Fibroblast of villous mesenchyme (primary cell): ENCODE results near the gene GDF7. TPM values are rescaled to one million over a fixed set of nuclear protein-coding genes. Genes with fewer than 3 reads are reported as not detected.

ENCODE experiments used
- DNase-seq: peaks from one replicate; pipeline ENCODE4 v3.0.0-alpha.2; 2010; ENCODE audit warnings: low read depth
- H3K4me3 ChIP-seq: 2 replicates; pipeline ENCODE4 v1.5.1; 2011; ENCODE audit warnings: low read depth, mild to moderate bottlenecking, low read length
- CTCF ChIP-seq: IDR thresholded peaks from 2 replicates; pipeline ENCODE4 v1.5.1; 2012; ENCODE audit warnings: low read depth, mild to moderate bottlenecking, low read length; ENCODE audit not compliant: insufficient read depth
- total RNA-seq: library from RNA; depleted of rRNA; stranded (reverse); fragments of >200 nt; gene quantifications from 2 replicates; pipeline ENCODE4 v1.2.3, GENCODE V29; 2012

The GDF7 gene
- total RNA-seq, 1 donor, result 12.1 TPM

DNA sequence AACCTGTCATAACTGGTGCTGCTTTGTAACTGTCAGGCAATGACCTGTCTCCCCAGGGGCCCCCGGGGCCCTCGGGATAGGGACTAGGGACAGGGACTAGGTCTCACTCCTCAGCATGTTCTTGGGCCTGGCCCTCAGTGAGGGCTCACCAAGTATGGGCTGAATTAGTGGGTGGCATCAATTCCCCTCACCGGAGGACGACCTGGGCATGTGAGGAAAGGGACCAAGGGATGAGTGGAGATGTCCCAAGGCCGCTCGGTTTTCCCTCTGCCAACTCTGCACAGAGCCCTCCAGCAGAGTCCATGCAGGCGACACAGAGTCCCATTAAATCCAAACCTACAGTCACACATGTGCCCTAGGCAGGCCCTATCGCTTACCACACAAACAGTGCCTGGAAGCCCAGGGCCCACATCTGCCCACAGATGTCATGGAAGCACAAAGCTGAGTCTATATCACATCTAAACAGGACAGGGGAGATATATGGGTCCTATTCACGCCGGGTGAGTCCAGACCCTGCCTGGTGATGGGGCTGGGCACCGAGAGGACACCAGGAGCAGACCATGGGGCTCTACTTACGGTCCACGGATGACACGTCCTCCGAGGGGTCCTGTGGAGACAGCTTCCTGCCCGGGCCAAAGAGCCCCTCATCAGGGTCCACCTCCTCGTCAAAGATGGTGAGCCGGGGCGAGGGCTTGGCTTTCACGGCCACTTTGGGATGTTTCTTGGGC, 42.6 kb upstream of the GDF7 start:
- no peak overlapping the region for H3K4me3 ChIP-seq
- DNase-seq, result no peak
- no peak for TF ChIP-seq CTCF

- H3K4me3 ChIP-seq, result no peak overlapping the region
- DNase-seq, result no peak
- no peak for TF ChIP-seq CTCF
Measured at GRCh38 chr2:20624884-20625485, 42.0 kb upstream of the GDF7 start.

DNA sequence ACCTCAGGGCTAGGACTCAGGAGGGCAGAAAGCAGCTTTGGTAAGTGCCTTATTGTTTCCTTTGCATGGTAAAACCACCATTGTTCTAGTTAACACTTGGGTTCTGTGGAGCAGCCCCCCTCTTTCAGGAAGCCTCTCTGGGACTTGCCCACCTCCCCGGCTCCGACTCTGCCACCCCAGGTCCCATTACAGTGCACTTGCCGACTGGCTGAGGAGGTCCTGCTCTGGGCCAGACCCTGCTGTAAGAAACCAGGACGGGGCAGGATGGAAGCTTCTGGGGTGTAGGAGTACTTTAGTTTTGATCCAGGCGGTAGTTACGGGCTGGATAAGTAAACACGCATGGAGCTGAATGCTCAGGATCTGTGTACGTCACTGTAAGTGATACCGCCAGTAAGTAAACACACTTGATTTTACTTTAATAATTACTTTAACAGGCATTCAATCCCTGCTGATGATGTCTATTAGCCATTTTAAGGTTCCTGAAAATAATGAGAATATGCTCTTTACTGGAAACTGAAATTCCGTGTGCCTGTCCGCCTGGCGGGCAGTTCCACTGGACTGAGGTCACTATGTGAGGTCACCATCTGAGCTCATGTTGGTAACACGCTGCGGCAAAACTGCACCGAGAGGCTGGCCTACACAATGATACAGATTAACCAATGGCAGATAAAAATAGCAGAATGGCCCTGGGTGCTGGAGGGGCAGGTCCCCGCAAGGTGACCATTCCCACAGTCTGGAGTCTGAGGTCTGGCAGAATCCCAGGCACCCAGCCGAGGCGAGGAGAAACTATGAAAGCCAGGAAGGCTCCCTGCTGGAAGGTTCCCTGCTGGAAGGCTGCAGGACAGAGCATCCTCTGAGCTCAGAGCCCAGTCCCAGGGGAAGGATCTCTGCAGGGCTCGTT, 41.2 kb upstream of the GDF7 start:
- H3K4me3 ChIP-seq, result no peak overlapping the region
- no peak for TF ChIP-seq CTCF
- no peak for DNase-seq

- TF ChIP-seq CTCF, result no peak
- DNase-seq, result no peak
Measured at GRCh38 chr2:20626392-20626697, 40.6 kb upstream of the GDF7 start.

GRCh38 chr2:20626698-20627513, 40.0 kb upstream of the GDF7 start:
- no peak for TF ChIP-seq CTCF
- no peak for DNase-seq
- H3K4me3 ChIP-seq, result no peak overlapping the region

More at GRCh38 chr2:20626392-20626697, 40.6 kb upstream of the GDF7 start:
- H3K4me3 ChIP-seq, result no peak overlapping the region

DNA sequence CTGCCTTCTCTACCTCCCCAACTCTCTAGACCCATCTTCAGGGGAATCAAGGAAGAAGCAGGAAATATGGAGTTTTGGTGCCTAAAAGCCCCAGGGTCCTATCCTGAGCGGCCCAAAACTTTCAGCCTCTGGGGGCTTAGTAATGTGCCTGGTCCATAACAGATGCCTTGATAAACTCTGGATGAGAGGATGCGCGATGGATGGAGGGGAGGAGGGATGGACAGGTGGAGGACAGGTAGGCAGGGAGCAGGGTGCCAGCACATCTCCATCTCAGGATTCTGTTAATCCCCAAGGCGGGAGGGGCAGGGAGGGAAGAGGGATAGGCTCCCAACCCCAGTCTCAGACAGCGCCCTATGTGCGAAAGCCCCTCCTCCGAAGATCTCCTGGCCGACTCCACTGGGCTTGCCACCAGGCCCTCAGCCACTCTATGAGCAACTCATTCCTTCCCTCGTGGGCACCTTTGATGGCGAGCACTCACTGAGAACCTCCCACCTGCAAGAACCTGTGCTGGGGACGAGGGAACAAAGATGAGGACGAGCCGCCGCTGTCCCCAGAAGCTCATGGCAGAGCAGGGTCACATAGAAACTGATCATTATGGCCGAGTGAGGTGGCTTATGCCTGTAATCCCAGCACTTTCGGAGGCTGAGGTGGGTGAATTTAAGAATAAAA, 39.1 kb upstream of the GDF7 start:
- TF ChIP-seq CTCF, result no peak
- no peak for DNase-seq
- no peak overlapping the region for H3K4me3 ChIP-seq
